ENCODE results near the gene ASB18.

DNA sequence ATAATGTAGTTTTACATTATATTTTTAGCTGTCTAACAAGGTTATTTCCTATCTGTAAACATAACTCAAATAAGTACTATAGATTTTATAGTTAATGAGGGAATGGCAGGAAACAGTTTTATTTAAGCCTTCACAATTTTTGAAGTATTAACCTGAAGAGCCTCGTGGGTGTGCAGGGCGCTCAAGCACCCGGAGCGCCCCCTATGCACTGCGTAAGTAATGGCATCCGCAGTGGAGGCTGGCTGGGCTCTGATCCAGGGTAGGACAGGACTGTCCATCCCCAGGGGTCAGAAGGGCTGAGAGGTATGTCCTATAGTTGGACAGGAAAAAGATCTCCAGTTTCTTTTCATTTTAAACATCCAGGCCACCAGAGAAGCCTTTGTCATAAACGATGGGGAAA lies 87.8 kb downstream of the ASB18 start:
- no peak for TF ChIP-seq POLR2A (IDR thresholded peaks at IDR 0.05)
- TF ChIP-seq, protein P1, sequence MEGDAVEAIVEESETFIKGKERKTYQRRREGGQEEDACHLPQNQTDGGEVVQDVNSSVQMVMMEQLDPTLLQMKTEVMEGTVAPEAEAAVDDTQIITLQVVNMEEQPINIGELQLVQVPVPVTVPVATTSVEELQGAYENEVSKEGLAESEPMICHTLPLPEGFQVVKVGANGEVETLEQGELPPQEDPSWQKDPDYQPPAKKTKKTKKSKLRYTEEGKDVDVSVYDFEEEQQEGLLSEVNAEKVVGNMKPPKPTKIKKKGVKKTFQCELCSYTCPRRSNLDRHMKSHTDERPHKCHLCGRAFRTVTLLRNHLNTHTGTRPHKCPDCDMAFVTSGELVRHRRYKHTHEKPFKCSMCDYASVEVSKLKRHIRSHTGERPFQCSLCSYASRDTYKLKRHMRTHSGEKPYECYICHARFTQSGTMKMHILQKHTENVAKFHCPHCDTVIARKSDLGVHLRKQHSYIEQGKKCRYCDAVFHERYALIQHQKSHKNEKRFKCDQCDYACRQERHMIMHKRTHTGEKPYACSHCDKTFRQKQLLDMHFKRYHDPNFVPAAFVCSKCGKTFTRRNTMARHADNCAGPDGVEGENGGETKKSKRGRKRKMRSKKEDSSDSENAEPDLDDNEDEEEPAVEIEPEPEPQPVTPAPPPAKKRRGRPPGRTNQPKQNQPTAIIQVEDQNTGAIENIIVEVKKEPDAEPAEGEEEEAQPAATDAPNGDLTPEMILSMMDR (IDR thresholded peaks at IDR 0.05): no peak
- TF ChIP-seq EP300 (IDR thresholded peaks at IDR 0.05): no peak

Measured in tibial nerve (tissue), 4 donors.